ENCODE measurements around the gene EGFL7. TPM values are rescaled to one million over a fixed set of nuclear protein-coding genes. Genes with fewer than 3 reads are reported as not detected.
A peak's percentile ranks its signal among the peaks of the same experiment; 100 is the strongest.

EGFL7 gene
- total RNA-seq, 1 donor from 2014 or later, result 56.2 TPM

- DNase-seq (ENCODE audit: low read depth), result no peak
- H3K4me3 ChIP-seq (ENCODE audit: low read depth, low read length), result no peak overlapping the region
These were observed 18.9 kb upstream of the EGFL7 start for GRCh38 chr9:136643596-136644342.

GRCh38 chr9:136644343-136644592, 18.4 kb upstream of the EGFL7 start:
- H3K36me3 ChIP-seq (ENCODE audit: control insufficient read depth, insufficient read depth, low read length), result no peaks in the 10 kb centered on the region
- H3K4me3 ChIP-seq (ENCODE audit: low read depth, low read length), result no peak overlapping the region
- no peak for DNase-seq (ENCODE audit: low read depth)
- no peak for TF ChIP-seq CTCF (IDR thresholded peaks at IDR 0.05; ENCODE audit: insufficient read depth, low read length, poor library complexity, severe bottlenecking)
- peaks cover 27% of the 10 kb centered on the region for H3K27me3 ChIP-seq (ENCODE audit: control insufficient read depth, insufficient read depth, low read length)

More at GRCh38 chr9:136643596-136644342, 18.9 kb upstream of the EGFL7 start:
- no peak for TF ChIP-seq CTCF (IDR thresholded peaks at IDR 0.05; ENCODE audit: insufficient read depth, low read length, poor library complexity, severe bottlenecking)
- H3K27me3 ChIP-seq (ENCODE audit: control insufficient read depth, insufficient read depth, low read length), result peaks cover 27% of the 10 kb centered on the region
- no peaks in the 10 kb centered on the region for H3K36me3 ChIP-seq (ENCODE audit: control insufficient read depth, insufficient read depth, low read length)

GRCh38 chr9:136644593-136645351, 17.9 kb upstream of the EGFL7 start:
- peaks cover 27% of the 10 kb centered on the region for H3K27me3 ChIP-seq (ENCODE audit: control insufficient read depth, insufficient read depth, low read length)
- no peaks in the 10 kb centered on the region for H3K36me3 ChIP-seq (ENCODE audit: control insufficient read depth, insufficient read depth, low read length)
- peak; percentile 87 for TF ChIP-seq CTCF (IDR thresholded peaks at IDR 0.05; ENCODE audit: insufficient read depth, low read length, poor library complexity, severe bottlenecking)
- no peak for DNase-seq (ENCODE audit: low read depth)
- no peak overlapping the region for H3K4me3 ChIP-seq (ENCODE audit: low read depth, low read length)

- peaks cover 23% of the 10 kb centered on the region for H3K27me3 ChIP-seq (ENCODE audit: control insufficient read depth, insufficient read depth, low read length)
- no peaks in the 10 kb centered on the region for H3K36me3 ChIP-seq (ENCODE audit: control insufficient read depth, insufficient read depth, low read length)
- no peak for DNase-seq (ENCODE audit: low read depth)
- no peak overlapping the region for H3K4me3 ChIP-seq (ENCODE audit: low read depth, low read length)
- no peak for TF ChIP-seq CTCF (IDR thresholded peaks at IDR 0.05; ENCODE audit: insufficient read depth, low read length, poor library complexity, severe bottlenecking)
These were observed 17.3 kb upstream of the EGFL7 start for GRCh38 chr9:136645352-136645902.

- peaks cover 16% of the 10 kb centered on the region for H3K27me3 ChIP-seq (ENCODE audit: control insufficient read depth, insufficient read depth, low read length)
- no peaks in the 10 kb centered on the region for H3K36me3 ChIP-seq (ENCODE audit: control insufficient read depth, insufficient read depth, low read length)
- TF ChIP-seq CTCF (IDR thresholded peaks at IDR 0.05; ENCODE audit: insufficient read depth, low read length, poor library complexity, severe bottlenecking), result no peak
- no peak for DNase-seq (ENCODE audit: low read depth)
- no peak overlapping the region for H3K4me3 ChIP-seq (ENCODE audit: low read depth, low read length)
These were observed 16.6 kb upstream of the EGFL7 start for GRCh38 chr9:136645903-136646754.

All from kidney epithelial cell (primary cell).